Amniotic stem cell (primary cell): ENCODE measurements around the gene ADAM23.
A peak's percentile ranks its signal among the peaks of the same experiment; 100 is the strongest.

Experiments
- DNase-seq: peaks from one replicate; lab custom pipeline; 2025; lab: John Stamatoyannopoulos, UW

The ADAM23 gene

DNA sequence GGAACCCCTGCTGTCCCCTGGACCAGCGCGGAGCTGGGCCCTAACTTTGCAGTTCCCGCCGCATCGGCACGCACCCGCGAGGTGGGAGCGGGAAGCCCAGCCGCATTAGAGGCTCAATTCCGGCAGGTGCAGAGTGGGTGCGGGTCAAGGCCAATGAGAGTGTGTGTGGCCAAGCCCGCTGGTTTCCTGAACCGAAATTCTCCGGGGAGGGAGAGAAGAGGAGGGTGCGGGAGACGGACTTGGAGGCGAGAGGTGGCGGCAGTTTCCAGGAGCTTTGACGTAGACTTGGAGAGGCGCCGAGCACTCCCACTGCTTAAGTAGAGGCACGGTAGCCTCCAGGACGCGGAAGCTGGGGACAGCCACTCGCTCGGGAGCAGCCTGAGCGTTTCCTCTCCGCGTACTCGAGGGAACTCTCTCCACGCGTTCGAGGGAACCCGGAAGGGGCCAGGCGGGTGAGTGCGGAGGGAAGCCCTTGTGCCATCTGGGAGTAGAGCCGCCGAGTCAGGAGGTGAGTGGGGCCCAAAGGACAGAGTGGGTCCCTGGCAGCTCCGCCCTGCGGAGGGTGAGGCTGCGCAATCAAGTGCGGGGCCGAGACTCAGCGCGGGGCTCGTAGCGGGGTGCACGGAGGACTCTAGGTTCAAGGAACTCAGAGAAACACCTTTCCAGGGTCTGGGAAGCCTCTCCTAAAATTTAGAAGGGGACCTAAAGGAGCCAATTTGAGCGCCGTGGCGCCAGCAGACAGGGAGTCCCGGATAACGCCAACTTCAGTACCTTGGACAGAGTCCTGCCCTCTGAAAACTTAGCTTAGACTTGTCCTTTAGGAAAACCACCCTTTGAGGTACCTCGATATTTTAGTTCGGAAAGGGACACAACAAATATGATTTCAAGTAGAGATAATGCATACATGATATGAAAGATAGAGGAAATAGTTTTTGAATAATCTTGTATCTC is 199.0 kb downstream of the ADAM23 start, which contains the start of gene FAM237A:
FAM237A (plus strand) TSS at position 413 of the 951 bp plus-strand sequence. CDS start 1,750 bp downstream, outside the sequence.
- peak; percentile 21 for DNase-seq

DNA sequence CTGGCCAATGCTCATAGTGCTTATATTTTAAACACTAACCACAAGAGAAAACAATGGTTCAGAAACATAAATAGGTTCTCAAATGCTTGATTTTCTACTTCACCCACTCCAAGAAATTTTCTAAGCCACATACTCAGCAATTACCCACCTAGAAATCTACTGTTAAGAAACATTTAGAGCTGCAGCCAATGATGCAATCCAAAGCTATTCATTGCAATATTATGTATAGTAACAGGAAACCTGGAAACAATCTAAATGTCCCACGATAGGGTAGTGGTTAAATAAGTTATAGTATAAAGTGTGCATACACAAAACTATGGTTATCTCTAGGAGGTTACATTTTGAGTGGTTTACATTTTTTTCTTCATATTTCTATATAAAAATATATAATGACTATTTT is 204.7 kb downstream of the ADAM23 start:
- no peak for DNase-seq

DNA sequence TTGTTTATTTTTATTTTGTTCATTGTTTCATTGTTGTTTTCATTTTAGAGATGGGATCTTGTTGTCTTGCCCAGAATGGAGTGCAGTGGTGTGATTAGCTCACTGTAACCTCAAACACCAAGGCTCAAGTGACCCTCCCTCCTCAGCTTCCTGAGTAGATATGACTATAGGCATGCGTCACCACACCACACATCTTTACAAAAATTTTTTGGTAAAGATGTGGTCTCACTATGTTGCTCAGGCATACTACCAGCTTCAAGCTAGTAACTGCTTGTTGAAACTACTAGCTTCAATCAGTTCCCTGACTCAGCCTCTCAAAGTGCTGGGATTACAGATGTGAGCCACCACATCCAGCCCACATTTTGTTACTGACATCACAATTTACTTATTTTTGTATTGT is 213.8 kb downstream of the ADAM23 start:
- DNase-seq, result no peak

DNA sequence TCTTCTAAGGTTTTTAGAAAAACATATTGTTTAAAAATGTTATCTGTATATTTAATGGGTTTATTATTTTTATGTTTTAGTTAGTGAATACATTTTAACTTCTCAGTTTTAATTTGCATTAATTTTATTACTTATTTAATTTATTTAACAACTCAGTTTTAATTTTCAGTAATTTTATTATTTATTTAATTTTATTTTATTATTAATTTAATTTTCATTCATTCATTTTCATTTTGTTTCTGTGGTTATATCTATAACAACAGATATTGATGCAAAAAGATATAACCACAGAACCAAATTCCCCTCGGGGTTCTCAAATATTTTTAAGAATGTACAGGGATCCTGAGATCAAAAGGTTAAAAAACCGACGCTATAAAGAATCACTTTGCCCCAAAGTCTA is 221.9 kb downstream of the ADAM23 start:
- DNase-seq, result no peak
